Measurements from ENCODE around the gene UNG.

DNA sequence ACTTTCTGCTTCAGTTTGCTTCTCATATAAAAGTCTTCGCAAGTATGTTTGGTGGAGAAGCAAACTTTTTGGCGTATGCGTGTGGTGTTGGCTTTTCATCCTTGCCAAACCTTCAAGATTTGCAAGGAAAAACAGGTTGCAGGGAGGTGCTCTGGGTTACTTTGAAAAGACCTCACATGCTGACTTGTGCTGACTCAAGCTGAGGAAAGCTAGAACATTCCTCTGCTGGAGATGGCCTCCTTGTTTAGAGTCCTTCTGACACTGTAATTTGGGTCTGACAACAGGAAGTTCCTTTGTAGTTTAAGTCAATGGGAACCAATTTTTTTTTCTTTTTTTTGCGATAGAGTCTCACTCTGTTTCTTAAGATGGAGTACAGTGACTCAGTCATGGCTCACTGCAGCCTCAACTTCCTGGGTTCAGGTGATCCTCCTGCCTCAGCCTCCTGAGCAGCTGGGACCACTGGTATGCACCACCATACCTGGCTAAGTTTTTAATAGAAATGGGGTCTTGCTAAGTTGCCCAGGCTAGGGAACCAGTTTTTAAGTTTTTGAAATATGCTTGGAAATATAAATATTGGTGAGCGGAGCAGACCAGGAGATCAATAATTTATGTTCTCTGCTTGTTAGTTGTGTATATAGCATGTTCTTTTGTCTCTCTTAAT, 16.4 kb downstream of the UNG start:
- TF ChIP-seq, protein P1, sequence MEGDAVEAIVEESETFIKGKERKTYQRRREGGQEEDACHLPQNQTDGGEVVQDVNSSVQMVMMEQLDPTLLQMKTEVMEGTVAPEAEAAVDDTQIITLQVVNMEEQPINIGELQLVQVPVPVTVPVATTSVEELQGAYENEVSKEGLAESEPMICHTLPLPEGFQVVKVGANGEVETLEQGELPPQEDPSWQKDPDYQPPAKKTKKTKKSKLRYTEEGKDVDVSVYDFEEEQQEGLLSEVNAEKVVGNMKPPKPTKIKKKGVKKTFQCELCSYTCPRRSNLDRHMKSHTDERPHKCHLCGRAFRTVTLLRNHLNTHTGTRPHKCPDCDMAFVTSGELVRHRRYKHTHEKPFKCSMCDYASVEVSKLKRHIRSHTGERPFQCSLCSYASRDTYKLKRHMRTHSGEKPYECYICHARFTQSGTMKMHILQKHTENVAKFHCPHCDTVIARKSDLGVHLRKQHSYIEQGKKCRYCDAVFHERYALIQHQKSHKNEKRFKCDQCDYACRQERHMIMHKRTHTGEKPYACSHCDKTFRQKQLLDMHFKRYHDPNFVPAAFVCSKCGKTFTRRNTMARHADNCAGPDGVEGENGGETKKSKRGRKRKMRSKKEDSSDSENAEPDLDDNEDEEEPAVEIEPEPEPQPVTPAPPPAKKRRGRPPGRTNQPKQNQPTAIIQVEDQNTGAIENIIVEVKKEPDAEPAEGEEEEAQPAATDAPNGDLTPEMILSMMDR (IDR thresholded peaks at IDR 0.05) = no peak
- TF ChIP-seq POLR2A (IDR thresholded peaks at IDR 0.05) (no peak), POLR2AphosphoS5 (IDR thresholded peaks at IDR 0.05) (peak; percentile 21)
